ENCODE measurements around the gene MAGI2. TPM values are rescaled to one million over a fixed set of nuclear protein-coding genes. Genes with fewer than 3 reads are reported as not detected.

Gene MAGI2
- total RNA-seq, 1 experiment from 2014 or later, result 0.25 TPM

- no peak overlapping the region for H3K4me3 Mint-ChIP-seq (ENCODE audit: unreplicated experiment)
- no TSS peak for BruUV-seq (replicated peaks)
- Histone ChIP-seq H3K4me1 (no peaks in the 10 kb centered on the region), H3K36me3 (ENCODE audit: control insufficient read depth, insufficient read depth, low read length) (no peaks in the 10 kb centered on the region), H3K9me3 (no peaks in the 10 kb centered on the region), H3K4me3 (ENCODE audit: low read depth, low read length) (no peak overlapping the region), H3K27me3 (replicated peaks; ENCODE audit: control insufficient read depth, insufficient read depth, low read length) (no peaks in the 10 kb centered on the region)
- POLR2A ChIA-PET, result no interaction called here
- TF ChIP-seq, protein P1, sequence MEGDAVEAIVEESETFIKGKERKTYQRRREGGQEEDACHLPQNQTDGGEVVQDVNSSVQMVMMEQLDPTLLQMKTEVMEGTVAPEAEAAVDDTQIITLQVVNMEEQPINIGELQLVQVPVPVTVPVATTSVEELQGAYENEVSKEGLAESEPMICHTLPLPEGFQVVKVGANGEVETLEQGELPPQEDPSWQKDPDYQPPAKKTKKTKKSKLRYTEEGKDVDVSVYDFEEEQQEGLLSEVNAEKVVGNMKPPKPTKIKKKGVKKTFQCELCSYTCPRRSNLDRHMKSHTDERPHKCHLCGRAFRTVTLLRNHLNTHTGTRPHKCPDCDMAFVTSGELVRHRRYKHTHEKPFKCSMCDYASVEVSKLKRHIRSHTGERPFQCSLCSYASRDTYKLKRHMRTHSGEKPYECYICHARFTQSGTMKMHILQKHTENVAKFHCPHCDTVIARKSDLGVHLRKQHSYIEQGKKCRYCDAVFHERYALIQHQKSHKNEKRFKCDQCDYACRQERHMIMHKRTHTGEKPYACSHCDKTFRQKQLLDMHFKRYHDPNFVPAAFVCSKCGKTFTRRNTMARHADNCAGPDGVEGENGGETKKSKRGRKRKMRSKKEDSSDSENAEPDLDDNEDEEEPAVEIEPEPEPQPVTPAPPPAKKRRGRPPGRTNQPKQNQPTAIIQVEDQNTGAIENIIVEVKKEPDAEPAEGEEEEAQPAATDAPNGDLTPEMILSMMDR (IDR thresholded peaks at IDR 0.05; ENCODE audit: insufficient read depth in 1 of 2, low read depth in 1 of 2, low read length in 1 of 2, severe bottlenecking in 1 of 2, unreplicated experiment in 1 of 2), result no peak
- H3K36me3 Mint-ChIP-seq (ENCODE audit: insufficient read depth, unreplicated experiment), result no peaks in the 10 kb centered on the region
- H3K4me1 Mint-ChIP-seq (ENCODE audit: low read depth, unreplicated experiment), result no peaks in the 10 kb centered on the region
- no peak overlapping the region for H3K27ac Mint-ChIP-seq (ENCODE audit: unreplicated experiment)
- no peaks in the 10 kb centered on the region for H3K9me3 Mint-ChIP-seq (ENCODE audit: unreplicated experiment)
- CTCF ChIA-PET, result no interaction called here
- no peak for DNase-seq
- peaks cover 12% of the 10 kb centered on the region for H3K27me3 Mint-ChIP-seq (ENCODE audit: insufficient read depth, unreplicated experiment)
- intact Hi-C loops (cut with micrococcal nuclease; ENCODE audit: unreplicated experiment), result no loop called here
These were observed 1287.6 kb downstream of the MAGI2 start for GRCh38 chr7:78165854-78166253.

- TF ChIP-seq, protein P1 (IDR thresholded peaks at IDR 0.05; ENCODE audit: insufficient read depth in 1 of 2, low read depth in 1 of 2, low read length in 1 of 2, severe bottlenecking in 1 of 2, unreplicated experiment in 1 of 2), result no peak
- ChIA-PET POLR2A (no interaction called here), CTCF (no interaction called here)
- Histone ChIP-seq H3K36me3 (ENCODE audit: control insufficient read depth, insufficient read depth, low read length) (no peaks in the 10 kb centered on the region), H3K27me3 (replicated peaks; ENCODE audit: control insufficient read depth, insufficient read depth, low read length) (no peaks in the 10 kb centered on the region), H3K4me1 (no peaks in the 10 kb centered on the region), H3K4me3 (ENCODE audit: low read depth, low read length) (no peak overlapping the region), H3K9me3 (no peaks in the 10 kb centered on the region)
- Mint-ChIP-seq H3K9me3 (ENCODE audit: unreplicated experiment) (no peaks in the 10 kb centered on the region), H3K27me3 (ENCODE audit: insufficient read depth, unreplicated experiment) (peaks cover 12% of the 10 kb centered on the region), H3K36me3 (ENCODE audit: insufficient read depth, unreplicated experiment) (no peaks in the 10 kb centered on the region), H3K4me1 (ENCODE audit: low read depth, unreplicated experiment) (no peaks in the 10 kb centered on the region), H3K4me3 (ENCODE audit: unreplicated experiment) (no peak overlapping the region), H3K27ac (ENCODE audit: unreplicated experiment) (no peak overlapping the region)
- BruUV-seq (replicated peaks), result no TSS peak
- DNase-seq, result no peak
- intact Hi-C loops (cut with micrococcal nuclease; ENCODE audit: unreplicated experiment), result no loop called here
These were observed 1288.0 kb downstream of the MAGI2 start for GRCh38 chr7:78165454-78165853.

GRCh38 chr7:78164459-78164858 is 1289.0 kb downstream of the MAGI2 start:
- Mint-ChIP-seq H3K4me3 (ENCODE audit: unreplicated experiment) (no peak overlapping the region), H3K9me3 (ENCODE audit: unreplicated experiment) (no peaks in the 10 kb centered on the region), H3K27me3 (ENCODE audit: insufficient read depth, unreplicated experiment) (peaks cover 12% of the 10 kb centered on the region), H3K4me1 (ENCODE audit: low read depth, unreplicated experiment) (no peaks in the 10 kb centered on the region), H3K27ac (ENCODE audit: unreplicated experiment) (no peak overlapping the region), H3K36me3 (ENCODE audit: insufficient read depth, unreplicated experiment) (no peaks in the 10 kb centered on the region)
- Histone ChIP-seq H3K9me3 (no peaks in the 10 kb centered on the region), H3K36me3 (ENCODE audit: control insufficient read depth, insufficient read depth, low read length) (no peaks in the 10 kb centered on the region), H3K4me1 (no peaks in the 10 kb centered on the region), H3K27me3 (replicated peaks; ENCODE audit: control insufficient read depth, insufficient read depth, low read length) (no peaks in the 10 kb centered on the region), H3K4me3 (ENCODE audit: low read depth, low read length) (no peak overlapping the region)
- TF ChIP-seq, protein P1 (IDR thresholded peaks at IDR 0.05; ENCODE audit: insufficient read depth in 1 of 2, low read depth in 1 of 2, low read length in 1 of 2, severe bottlenecking in 1 of 2, unreplicated experiment in 1 of 2), result no peak
- no peak for DNase-seq
- ChIA-PET POLR2A (no interaction called here), CTCF (no interaction called here)
- intact Hi-C loops (cut with micrococcal nuclease; ENCODE audit: unreplicated experiment), result no loop called here
- no TSS peak for BruUV-seq (replicated peaks)
